GM19455 (cell line): ENCODE data around the gene ARTN.
A peak's percentile ranks its signal among the peaks of the same experiment; 100 is the strongest.

Source experiments
- ATAC-seq: cut with Tn5 transposase; IDR thresholded peaks from one replicate; pipeline ENCODE4 v1.9.1; 2021; ENCODE audit not compliant: unreplicated experiment

Gene ARTN

DNA sequence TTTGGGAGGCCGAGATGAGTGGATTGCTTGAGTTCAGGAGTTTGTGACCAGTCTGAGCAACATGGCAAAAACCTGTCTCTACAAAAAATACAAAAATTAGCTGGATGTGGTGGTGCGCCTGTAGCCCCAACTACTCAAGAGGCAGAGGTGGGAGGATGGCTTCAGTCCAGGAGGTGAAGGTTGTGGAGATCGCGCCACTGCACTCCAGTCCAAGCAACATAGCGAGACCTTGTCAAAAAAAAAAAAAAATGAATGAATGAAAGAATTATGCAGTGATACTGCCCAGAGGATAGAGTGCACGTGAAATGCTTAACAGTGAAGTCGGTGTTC lies 35.8 kb downstream of the ARTN start:
- ATAC-seq, result peak; percentile 2

DNA sequence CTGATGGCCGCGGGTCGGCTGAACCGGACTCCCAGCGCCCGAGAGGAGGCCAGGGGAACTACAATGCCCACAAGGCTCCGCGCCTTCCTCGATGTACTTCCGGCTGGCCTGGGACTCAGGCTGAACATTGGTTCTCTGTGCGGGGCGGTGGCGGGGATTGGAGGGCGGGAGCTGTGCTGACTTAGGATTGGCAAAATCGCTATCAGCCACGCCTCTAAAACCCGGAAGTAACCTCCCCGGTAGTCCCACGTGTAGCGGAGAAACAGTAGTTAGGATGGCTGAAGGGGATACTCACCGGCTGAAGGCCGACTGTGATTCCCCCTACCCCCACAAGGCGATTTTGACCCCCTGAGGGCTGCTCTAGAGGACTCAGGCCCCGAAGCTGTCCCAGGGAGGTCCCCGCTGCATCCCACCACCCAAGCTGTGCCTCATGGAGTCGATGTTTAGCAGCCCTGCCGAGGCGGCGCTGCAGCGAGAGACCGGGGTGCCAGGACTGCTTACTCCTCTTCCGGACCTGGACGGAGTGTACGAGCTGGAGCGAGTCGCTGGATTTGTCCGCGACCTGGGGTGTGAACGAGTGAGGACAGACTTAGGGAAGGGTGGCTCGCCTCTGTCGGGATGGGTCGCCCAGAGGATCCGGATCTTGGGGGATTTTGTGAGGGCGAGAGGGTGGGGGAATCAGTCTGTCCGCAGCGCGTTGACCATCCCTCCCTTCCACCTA lies 36.3 kb downstream of the ARTN start, which contains the start of gene DPH2:
DPH2 (plus strand) TSS at position 265 of the 721 bp plus-strand sequence; CDS start at position 431, 166 bp downstream.
- peak; percentile 71 for ATAC-seq

GRCh38 chr1:43970502-43970901 lies 36.9 kb downstream of the ARTN start:
- ATAC-seq, result no peak

- ATAC-seq, result no peak
These were observed 37.3 kb downstream of the ARTN start for GRCh38 chr1:43970911-43971310.

GRCh38 chr1:43971336-43971980 lies 37.9 kb downstream of the ARTN start:
- ATAC-seq, result no peak

DNA sequence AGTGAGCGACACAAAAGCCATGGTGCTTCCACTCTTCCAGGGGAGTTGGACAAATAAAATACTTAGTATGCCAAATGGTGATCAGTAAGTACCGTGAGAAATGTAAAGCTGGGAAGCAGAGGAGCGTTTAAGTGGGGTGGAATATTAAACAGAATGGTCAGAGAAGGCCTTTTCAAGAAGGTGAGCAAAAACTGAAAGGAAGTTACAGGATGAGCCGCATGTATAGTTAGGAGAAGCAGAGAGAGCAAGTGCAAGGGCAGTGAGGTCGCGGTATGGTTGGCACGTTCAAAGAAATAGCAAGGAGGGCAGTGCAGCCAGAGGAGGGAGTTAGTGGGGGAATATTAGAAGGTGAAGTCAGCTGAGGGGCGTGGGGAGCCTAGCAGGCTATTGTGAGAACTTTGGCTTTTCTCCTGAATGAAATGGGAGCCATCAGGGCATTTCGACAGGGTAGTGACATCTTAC lies 40.4 kb downstream of the ARTN start:
- peak; percentile 2 for ATAC-seq

DNA sequence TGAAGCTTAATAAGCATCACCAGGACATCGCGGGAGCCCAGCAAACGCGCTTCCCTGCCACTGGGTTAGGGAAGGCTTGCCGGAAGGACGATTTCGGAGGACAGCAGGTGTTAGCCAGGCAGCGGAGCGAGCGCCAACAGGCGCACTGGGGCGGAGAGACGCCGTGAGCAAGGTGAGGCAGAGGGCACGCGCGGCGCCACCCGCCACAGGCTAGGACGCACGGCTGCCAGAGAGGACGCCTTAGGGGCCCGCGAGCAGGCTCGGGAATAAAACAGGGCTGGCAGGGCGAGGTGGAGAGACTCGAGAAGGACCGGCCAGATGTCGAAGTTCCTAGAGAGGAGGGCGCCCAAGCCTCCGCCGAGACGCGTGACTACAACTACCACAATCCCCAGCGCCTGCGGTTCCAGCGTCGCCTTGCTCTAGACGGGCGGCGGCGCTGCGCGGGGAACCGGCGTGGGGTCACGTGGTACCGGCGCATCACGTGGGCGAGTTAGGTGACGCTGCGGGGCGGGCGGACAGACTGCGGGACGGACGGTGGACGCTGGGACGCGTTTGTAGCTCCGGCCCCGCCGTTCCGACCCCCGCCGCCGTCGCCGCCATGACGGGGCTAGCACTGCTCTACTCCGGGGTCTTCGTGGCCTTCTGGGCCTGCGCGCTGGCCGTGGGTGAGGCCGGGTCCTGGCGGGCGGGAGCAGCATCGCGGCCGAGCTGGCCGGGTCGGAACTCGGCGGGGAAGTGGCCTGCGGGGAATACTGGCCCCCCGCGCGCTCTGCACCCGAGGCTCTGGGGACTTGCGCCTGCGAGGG lies 41.0 kb downstream of the ARTN start, which contains the start of gene ATP6V0B:
ATP6V0B (plus strand) TSS at position 518 of the 806 bp plus-strand sequence; CDS start at position 599, 81 bp downstream.
- ATAC-seq, result peak; percentile 69

DNA sequence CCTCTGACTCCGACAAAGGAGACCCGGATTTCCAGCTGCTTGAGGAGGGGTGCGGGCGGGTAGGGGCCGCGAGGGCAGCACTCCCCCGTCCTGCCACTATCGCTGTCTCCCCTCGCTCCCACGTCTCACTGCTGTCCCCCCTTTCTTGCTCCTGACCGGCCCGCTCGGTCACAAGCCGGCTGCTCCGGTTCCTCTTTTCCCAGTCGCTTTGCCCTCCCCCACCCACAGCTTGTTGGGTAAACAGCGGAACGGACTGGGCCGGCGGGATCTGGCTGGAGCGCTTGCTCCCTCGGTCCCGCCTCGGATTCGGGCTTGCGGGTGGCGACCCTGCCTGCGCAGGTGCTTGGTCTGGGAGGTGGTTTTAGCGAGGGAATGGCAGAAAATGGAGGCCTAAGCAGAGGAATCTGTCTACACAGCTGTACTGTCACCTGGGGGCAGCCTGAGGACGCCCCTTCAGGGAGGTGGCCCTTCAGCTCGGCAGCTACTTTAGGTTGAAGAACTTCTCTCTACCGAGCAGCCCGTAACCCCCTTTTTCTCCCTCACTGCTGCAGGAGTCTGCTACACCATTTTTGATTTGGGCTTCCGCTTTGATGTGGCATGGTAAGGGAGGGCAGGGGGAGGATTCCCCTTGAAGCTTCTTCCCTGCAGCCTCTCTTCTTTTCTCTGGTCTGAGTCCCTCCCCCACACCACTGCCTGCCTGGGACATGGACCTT lies 41.8 kb downstream of the ARTN start:
- ATAC-seq, result no peak

GRCh38 chr1:43976045-43976444 lies 42.4 kb downstream of the ARTN start:
- ATAC-seq, result no peak

DNA sequence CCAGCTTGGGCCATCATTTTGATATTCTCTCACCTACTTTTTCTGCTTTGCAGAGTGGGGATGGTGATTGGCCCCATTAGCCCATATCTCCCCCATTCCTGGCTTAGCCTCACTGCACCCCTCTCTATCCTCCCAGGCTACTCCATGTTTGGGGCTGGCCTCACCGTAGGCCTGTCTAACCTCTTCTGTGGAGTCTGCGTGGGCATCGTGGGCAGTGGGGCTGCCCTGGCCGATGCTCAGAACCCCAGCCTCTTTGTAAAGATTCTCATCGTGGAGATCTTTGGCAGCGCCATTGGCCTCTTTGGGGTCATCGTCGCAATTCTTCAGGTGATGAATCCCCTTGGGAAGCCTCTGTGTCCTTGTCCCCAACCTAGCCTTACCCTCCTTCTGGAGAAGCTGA lies 43.3 kb downstream of the ARTN start:
- ATAC-seq, result no peak

DNA sequence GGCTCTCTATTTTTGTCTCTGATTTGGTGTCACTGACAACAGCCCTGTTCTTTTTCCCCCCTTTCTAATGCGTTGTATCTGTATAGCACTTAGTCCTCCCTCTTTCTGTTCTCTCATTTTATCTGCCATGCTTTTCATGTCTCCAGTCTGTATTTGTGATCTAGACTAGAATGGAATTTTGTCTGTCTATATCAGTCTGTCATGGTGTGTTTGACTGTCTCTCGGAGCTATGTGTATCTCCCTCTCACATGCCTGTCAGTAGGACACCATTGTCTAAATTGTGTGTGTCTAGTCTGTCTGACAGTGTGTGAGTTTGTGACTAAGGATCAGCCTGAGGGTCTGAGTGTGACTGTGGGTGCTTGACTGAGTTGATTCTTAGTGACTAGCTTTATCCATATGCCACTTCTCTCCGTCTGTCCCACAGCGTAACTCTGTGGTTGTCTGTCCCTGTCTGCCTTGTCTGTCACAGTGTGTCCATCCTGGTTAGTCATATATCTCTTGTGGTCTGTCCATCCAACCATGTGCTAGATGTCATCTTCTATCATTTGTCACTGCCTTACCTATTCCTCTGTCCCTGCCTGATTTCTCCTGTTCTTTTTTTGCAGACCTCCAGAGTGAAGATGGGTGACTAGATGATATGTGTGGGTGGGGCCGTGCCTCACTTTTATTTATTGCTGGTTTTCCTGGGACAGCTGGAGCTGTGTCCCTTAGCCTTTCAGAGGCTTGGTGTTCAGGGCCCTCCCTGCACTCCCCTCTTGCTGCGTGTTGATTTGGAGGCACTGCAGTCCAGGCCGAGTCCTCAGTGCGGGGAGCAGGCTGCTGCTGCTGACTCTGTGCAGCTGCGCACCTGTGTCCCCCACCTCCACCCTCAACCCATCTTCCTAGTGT lies 44.0 kb downstream of the ARTN start:
- no peak for ATAC-seq

GRCh38 chr1:43978264-43978550 lies 44.6 kb downstream of the ARTN start:
- ATAC-seq, result no peak

DNA sequence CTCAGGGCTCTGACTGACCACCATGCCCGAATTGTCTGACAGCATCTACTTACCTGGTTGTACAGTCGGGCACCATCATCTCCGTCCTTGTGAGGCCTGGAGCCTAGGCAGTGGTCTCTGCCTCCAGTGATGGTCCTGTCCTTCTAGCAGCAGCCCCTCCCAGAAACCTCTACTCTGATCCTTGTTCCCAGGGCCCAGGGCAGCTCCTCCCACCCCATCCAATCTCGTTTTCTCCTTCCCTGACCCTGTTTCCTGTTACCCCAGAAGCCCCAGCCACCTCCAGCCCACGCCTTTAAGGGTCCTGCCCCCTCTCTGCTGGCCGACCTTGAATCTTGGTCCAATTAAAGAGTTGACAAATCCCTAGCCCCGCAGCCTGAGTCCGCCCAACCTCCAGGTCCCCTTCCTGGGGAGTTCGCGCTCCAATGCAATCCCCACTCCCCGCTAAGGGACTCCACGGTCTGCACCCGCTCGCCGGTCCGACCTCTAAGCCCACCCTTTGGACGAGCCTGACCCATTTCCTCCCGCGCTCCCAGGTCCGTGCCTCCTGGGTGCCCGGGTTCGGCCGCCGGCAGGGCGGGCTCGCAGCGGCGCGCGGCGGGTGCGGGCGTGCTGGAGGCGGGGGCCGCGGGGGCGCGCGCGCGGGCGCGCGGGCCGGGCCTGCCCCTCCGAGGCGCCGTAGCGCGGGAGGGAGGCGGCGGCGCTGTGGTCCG lies 45.1 kb downstream of the ARTN start, which contains the start of gene B4GALT2:
B4GALT2 (plus strand) TSS at position 660 of the 710 bp plus-strand sequence. CDS start 1,951 bp downstream, outside the sequence.
- no peak for ATAC-seq

DNA sequence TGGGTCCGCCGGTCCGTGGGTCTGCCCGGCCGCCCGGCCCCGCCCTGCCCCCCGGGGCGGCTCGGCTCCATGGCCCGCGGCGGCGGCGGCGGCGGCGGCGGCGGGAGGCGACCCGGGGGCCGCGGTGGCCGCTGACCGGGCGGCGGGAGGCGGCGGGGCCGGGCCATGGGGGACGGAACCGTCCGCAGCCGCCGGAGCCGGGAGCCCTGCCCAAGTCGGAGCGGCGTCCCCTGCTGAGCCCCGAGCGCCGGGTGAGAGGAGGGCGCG lies 45.6 kb downstream of the ARTN start:
- ATAC-seq, result no peak

- ATAC-seq, result no peak
These were observed 46.1 kb downstream of the ARTN start for GRCh38 chr1:43979528-43980254.

GRCh38 chr1:43980255-43981134 lies 46.9 kb downstream of the ARTN start:
- ATAC-seq, result no peak

DNA sequence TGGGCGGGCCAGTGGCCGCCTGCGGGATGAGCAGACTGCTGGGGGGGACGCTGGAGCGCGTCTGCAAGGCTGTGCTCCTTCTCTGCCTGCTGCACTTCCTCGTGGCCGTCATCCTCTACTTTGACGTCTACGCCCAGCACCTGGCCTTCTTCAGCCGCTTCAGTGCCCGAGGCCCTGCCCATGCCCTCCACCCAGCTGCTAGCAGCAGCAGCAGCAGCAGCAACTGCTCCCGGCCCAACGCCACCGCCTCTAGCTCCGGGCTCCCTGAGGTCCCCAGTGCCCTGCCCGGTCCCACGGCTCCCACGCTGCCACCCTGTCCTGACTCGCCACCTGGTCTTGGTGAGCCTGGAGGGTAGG lies 47.5 kb downstream of the ARTN start:
- ATAC-seq, result no peak

DNA sequence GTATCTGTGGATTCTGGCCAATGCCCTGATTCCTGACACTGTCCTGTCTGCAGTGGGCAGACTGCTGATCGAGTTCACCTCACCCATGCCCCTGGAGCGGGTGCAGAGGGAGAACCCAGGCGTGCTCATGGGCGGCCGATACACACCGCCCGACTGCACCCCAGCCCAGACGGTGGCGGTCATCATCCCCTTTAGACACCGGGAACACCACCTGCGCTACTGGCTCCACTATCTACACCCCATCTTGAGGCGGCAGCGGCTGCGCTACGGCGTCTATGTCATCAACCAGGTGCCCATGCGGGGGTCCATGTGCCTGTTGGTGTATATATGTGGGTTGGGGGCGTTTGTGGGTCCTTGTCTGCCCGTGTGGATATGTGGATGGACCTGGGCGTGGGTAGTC lies 48.0 kb downstream of the ARTN start:
- no peak for ATAC-seq
